Endodermal cell (in vitro differentiated cells): ENCODE measurements around the gene MCM3AP. TPM values are rescaled to one million over a fixed set of nuclear protein-coding genes. Genes with fewer than 3 reads are reported as not detected.
"Not testable (repeated sequence)": the region's sequence is repeated elsewhere in the genome, so short reads cannot be mapped to it uniquely, and the experiment has no call there.

Experiments used
- DNase-seq: peaks from one replicate; pipeline ENCODE4 v3.0.0-alpha.2; 2017
- H3K27ac ChIP-seq: 2 replicates; pipeline ENCODE4 v1.5.1; 2013; ENCODE audit warnings: mild to moderate bottlenecking, low read depth, low read length, moderate library complexity
- H3K27me3 ChIP-seq: 2 replicates; pipeline ENCODE4 v1.6.1; 2013; ENCODE audit warnings: mild to moderate bottlenecking, low read length, moderate library complexity; ENCODE audit not compliant: insufficient read depth, control insufficient read depth, poor library complexity, severe bottlenecking
- H3K36me3 ChIP-seq: 2 replicates; pipeline ENCODE4 v1.7.0; 2013; ENCODE audit warnings: mild to moderate bottlenecking, low read length, moderate library complexity; ENCODE audit not compliant: control insufficient read depth, insufficient read depth
- H3K4me1 ChIP-seq: one replicate; pipeline ENCODE4 v1.7.0; 2013; ENCODE audit warnings: low read length; ENCODE audit not compliant: control insufficient read depth, insufficient read depth
- H3K4me3 ChIP-seq: 2 replicates; pipeline ENCODE4 v1.5.1; 2013; ENCODE audit warnings: mild to moderate bottlenecking, low read length, moderate library complexity
- H3K9ac ChIP-seq: 2 replicates; pipeline ENCODE4 v1.6.1; 2013; ENCODE audit warnings: mild to moderate bottlenecking, low read length, moderate library complexity; ENCODE audit not compliant: poor library complexity, severe bottlenecking; ENCODE audit errors: extremely low read depth
- H3K9me3 ChIP-seq: 2 replicates; pipeline ENCODE4 v1.6.1; 2013; ENCODE audit warnings: mild to moderate bottlenecking, low read length, moderate library complexity; ENCODE audit not compliant: control insufficient read depth
- H3K27ac Mint-ChIP-seq: 2 replicates; pipeline ENCODE4 v1.8.0; 2020; ENCODE audit warnings: mixed read lengths
- H3K27me3 Mint-ChIP-seq: 2 replicates; pipeline ENCODE4 v1.8.0; 2021; ENCODE audit warnings: mild to moderate bottlenecking, mixed read lengths; ENCODE audit not compliant: insufficient read depth
- H3K36me3 Mint-ChIP-seq: 2 replicates; pipeline ENCODE4 v1.8.0; 2020; ENCODE audit warnings: low read depth, mixed read lengths
- H3K4me1 Mint-ChIP-seq: 2 replicates; pipeline ENCODE4 v1.8.0; 2020; ENCODE audit warnings: mixed read lengths
- H3K4me3 Mint-ChIP-seq: 2 replicates; pipeline ENCODE4 v1.8.0; 2020; ENCODE audit warnings: mild to moderate bottlenecking, moderate library complexity, mixed read lengths
- H3K9me3 Mint-ChIP-seq: 2 replicates; pipeline ENCODE4 v1.8.0; 2020; ENCODE audit warnings: mild to moderate bottlenecking, mixed read lengths
- WGBS, 2 experiments: methylation state at CpG; one replicate each; pipeline versions ENCODE4 v1.1.5 to v1.1.7; 2013; ENCODE audit warnings: missing lambda C conversion rate in 2 of 2, mixed read lengths in 1 of 2; ENCODE audit not compliant: insufficient coverage in 1 of 2, insufficient read length in 1 of 2; 5-methylcytosine and 5-hydroxymethylcytosine counted together
- total RNA-seq, 2 donors: library from RNA; stranded (reverse); fragmentation: NEBNext Ultra II Directional in 1 of 2; extraction: Animal tissue kit (Norgen Biotek cat#: 25700) in 1 of 2; gene quantifications; 2 replicates in 1 of 2; 3 replicates in 1 of 2; pipeline ENCODE4 v1.2.1, GENCODE V29; 2021
- TF ChIP-seq, protein P1 (sequence below): fragments of 200-600 bp; sonication (generic); conservative IDR thresholded peaks from 2 replicates; pipeline ENCODE4 v1.5.0; 2021; ENCODE audit warnings: antibody characterized with exemption, mild to moderate bottlenecking

The MCM3AP gene
- total RNA-seq, 2 donors from 2014 or later, result 120 to 161 TPM

DNA sequence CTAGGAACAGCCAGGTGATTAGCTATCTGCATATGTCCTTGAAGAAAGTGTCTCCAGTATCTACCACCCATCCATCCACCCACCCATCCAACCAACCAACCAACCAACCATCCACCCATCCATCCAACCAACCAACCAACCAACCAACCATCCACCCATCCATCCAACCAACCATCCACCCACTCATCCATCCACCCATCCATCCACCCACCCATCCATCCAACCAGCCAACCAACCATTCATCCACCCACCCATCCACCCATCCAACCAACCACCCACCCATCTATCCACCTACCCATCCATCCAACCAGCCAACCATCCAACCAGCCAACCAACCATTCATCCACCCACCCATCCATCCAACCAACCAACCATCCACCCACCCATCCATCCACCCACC, 26.2 kb upstream of the MCM3AP start:
- Mint-ChIP-seq H3K9me3 (no peaks in the 10 kb centered on the region), H3K27me3 (no peaks in the 10 kb centered on the region), H3K36me3 (peaks cover 22% of the 10 kb centered on the region), H3K27ac (no peak overlapping the region), H3K4me1 (no peaks in the 10 kb centered on the region), H3K4me3 (no peak overlapping the region)
- Histone ChIP-seq H3K36me3 (peaks cover 8% of the 10 kb centered on the region), H3K27me3 (no peaks in the 10 kb centered on the region), H3K9me3 (no peaks in the 10 kb centered on the region), H3K27ac (no peak overlapping the region), H3K9ac (no peak overlapping the region), H3K4me3 (no peak overlapping the region), H3K4me1 (no peaks in the 10 kb centered on the region)
- TF ChIP-seq, protein P1, sequence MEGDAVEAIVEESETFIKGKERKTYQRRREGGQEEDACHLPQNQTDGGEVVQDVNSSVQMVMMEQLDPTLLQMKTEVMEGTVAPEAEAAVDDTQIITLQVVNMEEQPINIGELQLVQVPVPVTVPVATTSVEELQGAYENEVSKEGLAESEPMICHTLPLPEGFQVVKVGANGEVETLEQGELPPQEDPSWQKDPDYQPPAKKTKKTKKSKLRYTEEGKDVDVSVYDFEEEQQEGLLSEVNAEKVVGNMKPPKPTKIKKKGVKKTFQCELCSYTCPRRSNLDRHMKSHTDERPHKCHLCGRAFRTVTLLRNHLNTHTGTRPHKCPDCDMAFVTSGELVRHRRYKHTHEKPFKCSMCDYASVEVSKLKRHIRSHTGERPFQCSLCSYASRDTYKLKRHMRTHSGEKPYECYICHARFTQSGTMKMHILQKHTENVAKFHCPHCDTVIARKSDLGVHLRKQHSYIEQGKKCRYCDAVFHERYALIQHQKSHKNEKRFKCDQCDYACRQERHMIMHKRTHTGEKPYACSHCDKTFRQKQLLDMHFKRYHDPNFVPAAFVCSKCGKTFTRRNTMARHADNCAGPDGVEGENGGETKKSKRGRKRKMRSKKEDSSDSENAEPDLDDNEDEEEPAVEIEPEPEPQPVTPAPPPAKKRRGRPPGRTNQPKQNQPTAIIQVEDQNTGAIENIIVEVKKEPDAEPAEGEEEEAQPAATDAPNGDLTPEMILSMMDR, result no peak
- DNase-seq, result no peak

DNA sequence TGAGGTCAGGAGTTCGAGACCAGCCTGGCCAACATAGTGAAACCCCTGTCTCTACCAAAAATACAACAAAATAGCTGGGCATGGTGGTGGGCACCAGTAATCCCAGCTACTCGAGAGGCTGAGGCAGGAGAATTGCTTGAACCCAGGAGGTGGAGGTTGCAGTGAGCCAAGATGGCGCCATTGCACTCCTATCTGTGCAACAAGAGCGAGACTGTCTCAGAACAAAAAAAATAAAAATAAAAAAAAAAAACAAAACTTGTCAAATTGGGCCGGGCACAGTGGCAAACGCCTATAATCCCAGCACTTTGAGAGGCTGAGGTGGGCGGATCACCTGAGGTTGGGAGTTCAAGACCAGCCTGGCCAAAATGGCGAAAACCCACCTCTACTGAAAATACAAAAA, 24.8 kb upstream of the MCM3AP start:
- H3K27me3 Mint-ChIP-seq, H3K27me3 ChIP-seq, H3K27ac ChIP-seq, H3K4me3 ChIP-seq, H3K4me1 Mint-ChIP-seq, H3K4me1 ChIP-seq, H3K9me3 Mint-ChIP-seq, H3K9me3 ChIP-seq, DNase-seq, H3K36me3 ChIP-seq, H3K9ac ChIP-seq, H3K27ac Mint-ChIP-seq, H3K4me3 Mint-ChIP-seq: not testable (repeated sequence)
- H3K36me3 Mint-ChIP-seq, result peaks cover 25% of the 10 kb centered on the region
- WGBS, 2 experiments, result 94 to 97% methylated on average over 6 to 8 of the region's 8 CpGs

DNA sequence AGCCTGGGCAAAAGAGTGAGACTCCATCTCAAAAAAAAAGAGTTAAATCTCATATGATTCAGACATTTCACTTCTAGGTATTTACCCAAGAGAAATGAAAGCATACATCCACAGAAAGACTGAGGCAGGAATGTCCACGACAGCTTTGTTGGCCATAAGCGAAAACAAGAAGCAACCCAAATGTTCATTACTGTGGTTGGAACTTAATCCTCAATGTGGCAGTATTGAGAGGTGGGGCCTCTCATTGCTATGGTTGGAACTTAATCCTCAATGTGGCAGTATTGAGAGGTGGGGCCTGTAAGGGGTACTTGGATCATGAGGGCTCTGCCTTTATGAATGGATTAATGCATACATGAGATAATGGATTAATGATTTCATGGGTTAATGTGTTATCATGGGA, 23.0 kb upstream of the MCM3AP start:
- Histone ChIP-seq H3K4me3 (no peak overlapping the region), H3K36me3 (peaks cover 19% of the 10 kb centered on the region), H3K27ac (no peak overlapping the region)

DNA sequence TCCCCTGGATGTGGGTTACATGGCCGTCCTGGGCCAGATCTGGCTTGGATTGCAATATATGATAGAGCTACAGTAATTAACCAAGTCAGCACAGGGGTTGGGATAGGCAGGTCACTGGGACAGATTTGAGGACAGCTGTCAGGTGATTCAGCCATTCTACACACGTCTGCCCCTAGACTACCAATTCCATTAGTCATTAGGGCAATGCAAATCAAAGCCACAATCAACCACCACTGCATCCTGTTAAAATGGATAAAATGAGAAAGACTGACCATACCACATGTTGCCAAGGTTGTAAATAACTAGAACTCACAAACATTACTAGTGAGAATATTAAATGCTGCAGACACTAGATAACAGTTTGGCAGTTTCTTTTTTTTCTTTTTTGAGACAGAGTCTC, 22.2 kb upstream of the MCM3AP start:
- peaks cover 19% of the 10 kb centered on the region for H3K36me3 ChIP-seq
- H3K9me3 ChIP-seq, result no peaks in the 10 kb centered on the region
- no peak overlapping the region for H3K4me3 ChIP-seq
- no peak for DNase-seq
- Mint-ChIP-seq H3K4me3 (no peak overlapping the region), H3K9me3 (no peaks in the 10 kb centered on the region), H3K27ac (no peak overlapping the region), H3K36me3 (peaks cover 37% of the 10 kb centered on the region), H3K4me1 (no peaks in the 10 kb centered on the region), H3K27me3 (no peaks in the 10 kb centered on the region)
- H3K9ac ChIP-seq, result no peak overlapping the region
- TF ChIP-seq, protein P1, result no peak
- H3K27ac ChIP-seq, result no peak overlapping the region
- H3K27me3 ChIP-seq, result no peaks in the 10 kb centered on the region
- 95% methylated on average over 2 of the region's 2 CpGs; no CpG with 5 or more reads in 1 of the 2 experiments for WGBS, 2 experiments
- no peaks in the 10 kb centered on the region for H3K4me1 ChIP-seq

More for the DNA sequence above, 23.0 kb upstream of the MCM3AP start:
- TF ChIP-seq, protein P1, result no peak
- DNase-seq, result no peak
- Mint-ChIP-seq H3K9me3 (no peaks in the 10 kb centered on the region), H3K27me3 (no peaks in the 10 kb centered on the region), H3K36me3 (peaks cover 35% of the 10 kb centered on the region), H3K27ac (no peak overlapping the region), H3K4me1 (no peaks in the 10 kb centered on the region), H3K4me3 (no peak overlapping the region)
- Histone ChIP-seq H3K9ac (no peak overlapping the region), H3K4me1 (no peaks in the 10 kb centered on the region), H3K9me3 (no peaks in the 10 kb centered on the region), H3K27me3 (no peaks in the 10 kb centered on the region)
- WGBS, 2 experiments, result 88 to 100% methylated on average over 2 of the region's 2 CpGs
